DOHH2 (cell line): Measurements from ENCODE around the gene CD109.
"Not testable (repeated sequence)": the region's sequence is repeated elsewhere in the genome, so short reads cannot be mapped to it uniquely, and the experiment has no call there.

Source experiments
- EZH2phosphoT487 ChIP-seq: fragments of 200-600 bp; sonication (generic); IDR thresholded peaks from 2 replicates; pipeline ENCODE4 v1.6.1; 2017; ENCODE audit warnings: borderline replicate concordance, mild to moderate bottlenecking, antibody characterized with exemption, low read length, moderate library complexity, mixed read lengths
- TF ChIP-seq, protein P1 (sequence below): fragments of 200-600 bp; sonication (generic); IDR thresholded peaks from one replicate; pipeline ENCODE4 v1.5.1; 2014; ENCODE audit warnings: antibody characterized with exemption, mild to moderate bottlenecking, low read depth, low read length; ENCODE audit not compliant: poor library complexity, severe bottlenecking

DNA sequence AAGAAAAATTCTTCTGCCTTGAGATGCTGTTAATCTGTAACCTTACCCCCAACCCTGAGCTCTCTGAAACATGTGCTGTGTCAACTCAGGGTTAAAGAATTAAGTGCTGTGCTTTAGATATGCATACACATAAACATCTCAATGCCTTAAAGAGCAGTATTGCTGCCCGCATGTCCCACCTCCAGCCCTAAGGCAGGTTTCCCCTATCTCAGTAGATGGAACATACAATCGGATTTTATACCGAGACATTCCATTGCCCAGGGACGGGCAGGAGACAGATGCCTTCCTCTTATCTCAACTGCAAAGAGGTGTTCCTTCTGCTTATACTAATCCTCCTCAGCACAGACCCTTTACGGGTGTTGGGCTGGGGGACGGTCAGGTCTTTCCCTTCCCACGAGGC lies 109.2 kb downstream of the CD109 start:
- TF ChIP-seq, protein P1, sequence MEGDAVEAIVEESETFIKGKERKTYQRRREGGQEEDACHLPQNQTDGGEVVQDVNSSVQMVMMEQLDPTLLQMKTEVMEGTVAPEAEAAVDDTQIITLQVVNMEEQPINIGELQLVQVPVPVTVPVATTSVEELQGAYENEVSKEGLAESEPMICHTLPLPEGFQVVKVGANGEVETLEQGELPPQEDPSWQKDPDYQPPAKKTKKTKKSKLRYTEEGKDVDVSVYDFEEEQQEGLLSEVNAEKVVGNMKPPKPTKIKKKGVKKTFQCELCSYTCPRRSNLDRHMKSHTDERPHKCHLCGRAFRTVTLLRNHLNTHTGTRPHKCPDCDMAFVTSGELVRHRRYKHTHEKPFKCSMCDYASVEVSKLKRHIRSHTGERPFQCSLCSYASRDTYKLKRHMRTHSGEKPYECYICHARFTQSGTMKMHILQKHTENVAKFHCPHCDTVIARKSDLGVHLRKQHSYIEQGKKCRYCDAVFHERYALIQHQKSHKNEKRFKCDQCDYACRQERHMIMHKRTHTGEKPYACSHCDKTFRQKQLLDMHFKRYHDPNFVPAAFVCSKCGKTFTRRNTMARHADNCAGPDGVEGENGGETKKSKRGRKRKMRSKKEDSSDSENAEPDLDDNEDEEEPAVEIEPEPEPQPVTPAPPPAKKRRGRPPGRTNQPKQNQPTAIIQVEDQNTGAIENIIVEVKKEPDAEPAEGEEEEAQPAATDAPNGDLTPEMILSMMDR, result not testable (repeated sequence)
- not testable (repeated sequence) for TF ChIP-seq EZH2phosphoT487
